ES-I3 (cell line): ENCODE results near the gene WDR82.

Experiments
- H3K36me3 ChIP-seq: 2 replicates; pipeline ENCODE4 v1.6.1; 2013; ENCODE audit warnings: mild to moderate bottlenecking, low read length, control low read depth, moderate library complexity; ENCODE audit not compliant: insufficient read depth
- H3K4me1 ChIP-seq: 2 replicates; pipeline ENCODE4 v1.6.1; 2013; ENCODE audit warnings: mild to moderate bottlenecking, control low read depth, low read length; ENCODE audit not compliant: insufficient read depth
- H3K9ac ChIP-seq: 2 replicates; pipeline ENCODE4 v1.6.1; 2013; ENCODE audit warnings: low read depth, mild to moderate bottlenecking, low read length, moderate library complexity
- H3K9me3 ChIP-seq: 2 replicates; pipeline ENCODE4 v1.6.1; 2013; ENCODE audit warnings: mild to moderate bottlenecking, low read length, moderate library complexity; ENCODE audit not compliant: control insufficient read depth, insufficient read depth

The WDR82 gene

GRCh38 chr3:52246728-52247408, 31.6 kb downstream of the WDR82 start:
- Histone ChIP-seq H3K9me3 (0 out of 2 replicates have a peak, but pooled peaks cover 3% of the 10 kb centered on the region), H3K9ac (no peak overlapping the region), H3K4me1 (0 out of 2 replicates have a peak, but pooled peaks cover 4% of the 10 kb centered on the region), H3K36me3 (peaks cover 2% of the 10 kb centered on the region; the same call in 1 of the 2 replicates)

GRCh38 chr3:52246264-52246620, 32.2 kb downstream of the WDR82 start:
- Histone ChIP-seq H3K4me1 (0 out of 2 replicates have a peak, but pooled peaks cover 4% of the 10 kb centered on the region), H3K9me3 (0 out of 2 replicates have a peak, but pooled peaks cover 3% of the 10 kb centered on the region), H3K9ac (peak overlapping the region; percentile 65), H3K36me3 (no peaks in the 10 kb centered on the region)

GRCh38 chr3:52245322-52246263, 32.9 kb downstream of the WDR82 start, which contains the start of gene PPM1M:
Gene PPM1M (plus strand): TSS chr3:52245759. CDS start chr3:52245825, 66 bp downstream.
- no peaks in the 10 kb centered on the region for H3K36me3 ChIP-seq
- H3K9ac ChIP-seq: peak within 1 kb of the TSS; percentile 65
- 0 out of 2 replicates have a peak, but pooled peaks cover 3% of the 10 kb centered on the region for H3K9me3 ChIP-seq
- 0 out of 2 replicates have a peak, but pooled peaks cover 7% of the 10 kb centered on the region for H3K4me1 ChIP-seq

GRCh38 chr3:52243791-52244628, 34.4 kb downstream of the WDR82 start:
- Histone ChIP-seq H3K9ac (no peak overlapping the region), H3K36me3 (no peaks in the 10 kb centered on the region), H3K9me3 (0 out of 2 replicates have a peak, but pooled peaks cover 3% of the 10 kb centered on the region), H3K4me1 (peaks cover 13% of the 10 kb centered on the region; the same call in 1 of the 2 replicates)

- peaks cover 21% of the 10 kb centered on the region; the same call in 1 of the 2 replicates for H3K4me1 ChIP-seq
- no peaks in the 10 kb centered on the region for H3K36me3 ChIP-seq
- no peak overlapping the region for H3K9ac ChIP-seq
- 0 out of 2 replicates have a peak, but pooled peaks cover 3% of the 10 kb centered on the region for H3K9me3 ChIP-seq
These were observed 36.4 kb downstream of the WDR82 start for GRCh38 chr3:52242039-52242438.

GRCh38 chr3:52240886-52241370, 37.5 kb downstream of the WDR82 start:
- Histone ChIP-seq H3K9ac (no peak overlapping the region), H3K4me1 (peaks cover 30% of the 10 kb centered on the region), H3K9me3 (0 out of 2 replicates have a peak, but pooled peaks cover 3% of the 10 kb centered on the region), H3K36me3 (no peaks in the 10 kb centered on the region)

GRCh38 chr3:52240059-52240885, 38.2 kb downstream of the WDR82 start:
- Histone ChIP-seq H3K9me3 (0 out of 2 replicates have a peak, but pooled peaks cover 3% of the 10 kb centered on the region), H3K4me1 (peaks cover 30% of the 10 kb centered on the region), H3K9ac (peak overlapping the region; percentile 97), H3K36me3 (no peaks in the 10 kb centered on the region)

GRCh38 chr3:52238761-52239701, 39.4 kb downstream of the WDR82 start, which contains the start of gene TWF2:
Gene TWF2 (minus strand): TSS chr3:52239158. CDS start chr3:52239016, 142 bp downstream.
- Histone ChIP-seq H3K4me1 (peaks cover 26% of the 10 kb centered on the region), H3K9me3 (0 out of 2 replicates have a peak, but pooled peaks cover 3% of the 10 kb centered on the region), H3K36me3 (no peaks in the 10 kb centered on the region), H3K9ac (peak within 1 kb of the TSS; percentile 97)

GRCh38 chr3:52238193-52238760, 40.2 kb downstream of the WDR82 start:
- Histone ChIP-seq H3K9ac (peak overlapping the region; percentile 97), H3K9me3 (no peaks in the 10 kb centered on the region), H3K4me1 (peaks cover 26% of the 10 kb centered on the region)

GRCh38 chr3:52237657-52238172, 40.7 kb downstream of the WDR82 start:
- peaks cover 26% of the 10 kb centered on the region for H3K4me1 ChIP-seq
- peak overlapping the region; percentile 97; the same call in 1 of the 2 replicates for H3K9ac ChIP-seq
- H3K36me3 ChIP-seq: no peaks in the 10 kb centered on the region
- no peaks in the 10 kb centered on the region for H3K9me3 ChIP-seq

More at GRCh38 chr3:52238193-52238760, 40.2 kb downstream of the WDR82 start:
- no peaks in the 10 kb centered on the region for H3K36me3 ChIP-seq

- Histone ChIP-seq H3K9ac (0 out of 2 replicates have a peak overlapping the region, but pooled peaks have one; percentile 17), H3K9me3 (no peaks in the 10 kb centered on the region), H3K36me3 (no peaks in the 10 kb centered on the region), H3K4me1 (peaks cover 26% of the 10 kb centered on the region)
These were observed 41.3 kb downstream of the WDR82 start for GRCh38 chr3:52237006-52237656.
